ENCODE measurements around the gene ALPK3. TPM values are rescaled to one million over a fixed set of nuclear protein-coding genes. Genes with fewer than 3 reads are reported as not detected.

The ALPK3 gene
- total and polyA plus RNA-seq, 2 donors (not counting 3 experiments of a cell fraction or from before 2014, with no cell fraction given), result 18.4 to 36.2 TPM

GRCh38 chr15:84864444-84864795 is 47.3 kb downstream of the ALPK3 start:
- dilution Hi-C loops (cut with MboI; ENCODE audit: extremely low pct_ligation_motif_present, low sequenced_read_pairs), result no loop called here
- H3K9me3 ChIP-seq (replicated peaks; ENCODE audit: control insufficient read depth, insufficient read depth, low read length), result no peaks in the 10 kb centered on the region
- H3K79me2 ChIP-seq (ENCODE audit: control insufficient read depth, insufficient read depth, low read length), result no peaks in the 10 kb centered on the region
- DNase-seq (ENCODE audit: low read depth, low spot score) (no peak), FAIRE-seq (no peak)
- ChIA-PET POLR2A (no interaction called here), CTCF (interaction anchor here (1.1 to 3.8 kb wide), 6 partner anchors 12 to 276 kb away, joined by 3 to 15 read pairs (median 4); no protein-coding TSS in a partner anchor)
- H3K9ac ChIP-seq (replicated peaks; ENCODE audit: extremely low read depth, insufficient read depth, low read length), result no peak overlapping the region
- BruUV-seq (replicated peaks), result no TSS peak
- peaks cover 0 to 38% of the 10 kb centered on the region in 2 experiments for H3K36me3 ChIP-seq (ENCODE audit: control insufficient read depth in 2 of 2, extremely low read depth in 1 of 2, insufficient read depth in 2 of 2, low read length in 2 of 2)
- H3K27ac ChIP-seq (ENCODE audit: insufficient read depth, low read depth, low read length), result no peak overlapping the region
- intact Hi-C loops (cut with micrococcal nuclease), result no loop called here
- H4K20me1 ChIP-seq (replicated peaks; ENCODE audit: control insufficient read depth, extremely low read depth, insufficient read depth, low read length), result no peaks in the 10 kb centered on the region
- no peak overlapping the region for H3K4me2 ChIP-seq (ENCODE audit: insufficient read depth, low read length)
- H3K27me3 ChIP-seq (ENCODE audit: control insufficient read depth in 2 of 2, insufficient read depth in 2 of 2, low read length in 2 of 2), result no peaks in the 10 kb centered on the region
- no peak for TF ChIP-seq EZH2 (IDR thresholded peaks at IDR 0.05; ENCODE audit: borderline replicate concordance, low read depth, low read length, severe bottlenecking)
- TF ChIP-seq GATA2 (IDR thresholded peaks at IDR 0.05; ENCODE audit: insufficient read depth, insufficient read length, low read depth, low read length), result no peak
- no peak overlapping the region for H3K4me3 ChIP-seq (replicated peaks in 1 of 3; ENCODE audit: insufficient read depth in 1 of 3, low read depth in 1 of 3, low read length in 3 of 3)
- H3K4me1 ChIP-seq (ENCODE audit: control insufficient read depth, extremely low read depth, insufficient read depth, low read length), result no peaks in the 10 kb centered on the region
- H3K9me1 ChIP-seq (replicated peaks; ENCODE audit: control insufficient read depth, extremely low read depth, insufficient read depth, low read length), result no peaks in the 10 kb centered on the region
- no peak overlapping the region for H2AFZ ChIP-seq (ENCODE audit: low read depth, low read length)

- no TSS peak for BruUV-seq (replicated peaks)
- TF ChIP-seq EZH2 (IDR thresholded peaks at IDR 0.05; ENCODE audit: borderline replicate concordance, low read depth, low read length, severe bottlenecking) (no peak), FOS (IDR thresholded peaks at IDR 0.05; ENCODE audit: borderline replicate concordance, insufficient read depth, low read length) (no peak), CTCF (IDR thresholded peaks at IDR 0.05; ENCODE audit: extremely low read depth in 1 of 2, insufficient read depth in 1 of 2, low read depth in 1 of 2, low read length in 2 of 2) (no peak), GATA2 (IDR thresholded peaks at IDR 0.05; ENCODE audit: insufficient read depth, insufficient read length, low read depth, low read length) (no peak), POLR2AphosphoS5 (IDR thresholded peaks at IDR 0.05; ENCODE audit: insufficient read depth, low read depth, low read length) (no peak), MYC (IDR thresholded peaks at IDR 0.05; ENCODE audit: low read depth, low read length) (no peak), POLR2A (IDR thresholded peaks at IDR 0.05; ENCODE audit: low read depth, low read length) (no peak), MAX (IDR thresholded peaks at IDR 0.05; ENCODE audit: insufficient read depth, insufficient read length) (no peak), JUN (IDR thresholded peaks at IDR 0.05; ENCODE audit: borderline replicate concordance, insufficient read depth, insufficient read length, low read depth) (no peak)
- CTCF ChIA-PET, result interaction anchor here (1.1 to 3.8 kb wide), 6 partner anchors 12 to 63 kb away, joined by 3 to 15 read pairs (median 5); no protein-coding TSS in a partner anchor
- DNase-seq (ENCODE audit: low read depth, low spot score) (no peak), FAIRE-seq (no peak)
- Histone ChIP-seq H3K4me3 (replicated peaks in 1 of 3; ENCODE audit: insufficient read depth in 1 of 3, low read depth in 1 of 3, low read length in 3 of 3) (no peak overlapping the region), H2AFZ (ENCODE audit: low read depth, low read length) (no peak overlapping the region), H3K9me3 (replicated peaks; ENCODE audit: control insufficient read depth, insufficient read depth, low read length) (no peaks in the 10 kb centered on the region), H3K9ac (replicated peaks; ENCODE audit: extremely low read depth, insufficient read depth, low read length) (no peak overlapping the region), H4K20me1 (replicated peaks; ENCODE audit: control insufficient read depth, extremely low read depth, insufficient read depth, low read length) (no peaks in the 10 kb centered on the region), H3K4me1 (ENCODE audit: control insufficient read depth, extremely low read depth, insufficient read depth, low read length) (no peaks in the 10 kb centered on the region), H3K4me2 (ENCODE audit: insufficient read depth, low read length) (no peak overlapping the region), H3K27ac (ENCODE audit: insufficient read depth, low read depth, low read length) (no peak overlapping the region), H3K9me1 (replicated peaks; ENCODE audit: control insufficient read depth, extremely low read depth, insufficient read depth, low read length) (no peaks in the 10 kb centered on the region), H3K79me2 (ENCODE audit: control insufficient read depth, insufficient read depth, low read length) (no peaks in the 10 kb centered on the region), H3K36me3 (ENCODE audit: control insufficient read depth in 2 of 2, extremely low read depth in 1 of 2, insufficient read depth in 2 of 2, low read length in 2 of 2) (peaks cover 0 to 34% of the 10 kb centered on the region in 2 experiments), H3K27me3 (ENCODE audit: control insufficient read depth in 2 of 2, insufficient read depth in 2 of 2, low read length in 2 of 2) (no peaks in the 10 kb centered on the region)
- intact Hi-C loops (cut with micrococcal nuclease) (no loop called here), dilution Hi-C loops (cut with MboI; ENCODE audit: extremely low pct_ligation_motif_present, low sequenced_read_pairs) (no loop called here)
- POLR2A ChIA-PET, result no interaction called here
Observed at GRCh38 chr15:84865074-84865569, 48.0 kb downstream of the ALPK3 start.

Measured in endothelial cell of umbilical vein (primary cell).